Stimulated activated CD8-positive, alpha-beta memory T cell treated with anti-CD3 and anti-CD28 coated beads, Interleukin-2, amount 100 ng/mL, for 1 hour (primary cell): ENCODE results near the gene CFAP70.
"Not testable (repeated sequence)": the region's sequence is repeated elsewhere in the genome, so short reads cannot be mapped to it uniquely, and the experiment has no call there.

ENCODE experiments used
- DNase-seq, 2 donors: peaks; one replicate each; pipeline ENCODE4 v3.0.0-alpha.2; 2020; ENCODE audit warnings: low read depth in 2 of 2

CFAP70 gene

GRCh38 chr10:73339436-73339835 lies 19.2 kb downstream of the CFAP70 start:
- no peak for DNase-seq

GRCh38 chr10:73338801-73339368 lies 19.8 kb downstream of the CFAP70 start:
- DNase-seq = no peak

- DNase-seq = no peak
Measured at GRCh38 chr10:73333202-73333601, 25.5 kb downstream of the CFAP70 start.

GRCh38 chr10:73332379-73332778 lies 26.3 kb downstream of the CFAP70 start:
- DNase-seq = no peak

- DNase-seq = not testable (repeated sequence)
Measured at GRCh38 chr10:73328523-73328922, 30.1 kb downstream of the CFAP70 start.

- not testable (repeated sequence) for DNase-seq
Measured at GRCh38 chr10:73325290-73325689, 33.4 kb downstream of the CFAP70 start.

- DNase-seq = not testable (repeated sequence)
Measured at GRCh38 chr10:73323582-73323981, 35.1 kb downstream of the CFAP70 start.

- no peak for DNase-seq
Measured at GRCh38 chr10:73310475-73310874, 48.2 kb downstream of the CFAP70 start.

GRCh38 chr10:73307203-73307800 lies 51.4 kb downstream of the CFAP70 start:
- no peak for DNase-seq

GRCh38 chr10:73306171-73306708 lies 52.4 kb downstream of the CFAP70 start:
- DNase-seq = no peak

- DNase-seq = no peak
Measured at GRCh38 chr10:73296946-73297345, 61.7 kb downstream of the CFAP70 start.

- no peak for DNase-seq
Measured at GRCh38 chr10:73293461-73293860, 65.2 kb downstream of the CFAP70 start.

- DNase-seq = no peak
Measured at GRCh38 chr10:73289958-73290357, 68.7 kb downstream of the CFAP70 start.

- no peak for DNase-seq
Measured at GRCh38 chr10:73287441-73287840, 71.2 kb downstream of the CFAP70 start.

GRCh38 chr10:73281097-73281496 lies 77.6 kb downstream of the CFAP70 start:
- no peak for DNase-seq

- DNase-seq = no peak
Measured at GRCh38 chr10:73264423-73264822, 94.2 kb downstream of the CFAP70 start.

- no peak for DNase-seq
Measured at GRCh38 chr10:73263693-73264347, 94.8 kb downstream of the CFAP70 start.

- no peak for DNase-seq
Measured at GRCh38 chr10:73262880-73263555, 95.6 kb downstream of the CFAP70 start.

- DNase-seq = no peak
Measured at GRCh38 chr10:73262105-73262730, 96.4 kb downstream of the CFAP70 start.

- DNase-seq = no peak
Measured at GRCh38 chr10:73261362-73261995, 97.2 kb downstream of the CFAP70 start.

- not testable (repeated sequence) for DNase-seq
Measured at GRCh38 chr10:73258612-73259011, 100.1 kb downstream of the CFAP70 start.

- DNase-seq = no peak
Measured at GRCh38 chr10:73253225-73253555, 105.5 kb downstream of the CFAP70 start.
